22Rv1 (cell line): ENCODE data around the gene HAPLN3.
A peak's percentile ranks its signal among the peaks of the same experiment; 100 is the strongest.

ENCODE experiments used
- H3K27ac ChIP-seq: fragments of 450-650 bp; 2 replicates; pipeline ENCODE4 v1.5.1; 2017
- CTCF ChIP-seq: fragments of 450-650 bp; IDR thresholded peaks from 2 replicates; pipeline ENCODE4 v1.5.1; 2017; ENCODE audit warnings: mild to moderate bottlenecking
- ZFX ChIP-seq: fragments of 450-650 bp; IDR thresholded peaks from 2 replicates; pipeline ENCODE4 v1.6.1; 2017; ENCODE audit warnings: antibody characterized with exemption, borderline replicate concordance

Gene HAPLN3

GRCh38 chr15:88897456-88898194, 2.3 kb upstream of the HAPLN3 start:
- TF ChIP-seq ZFX (no peak), CTCF (peak; percentile 68)

GRCh38 chr15:88897142-88897455, 1.8 kb upstream of the HAPLN3 start:
- TF ChIP-seq CTCF (no peak), ZFX (no peak)
- H3K27ac ChIP-seq: no peak overlapping the region

More at GRCh38 chr15:88897456-88898194, 2.3 kb upstream of the HAPLN3 start:
- no peak overlapping the region for H3K27ac ChIP-seq

- H3K27ac ChIP-seq: no peak overlapping the region
- TF ChIP-seq CTCF (no peak), ZFX (no peak)
Observed at GRCh38 chr15:88896333-88897033, 1.1 kb upstream of the HAPLN3 start.

GRCh38 chr15:88894348-88894818, 961 bp downstream of the HAPLN3 start:
- peak; percentile 93 for TF ChIP-seq CTCF
- no peak for TF ChIP-seq ZFX

GRCh38 chr15:88891540-88892254, 3.6 kb downstream of the HAPLN3 start:
- H3K27ac ChIP-seq: no peak overlapping the region
- no peak for TF ChIP-seq ZFX
- no peak for TF ChIP-seq CTCF

More at GRCh38 chr15:88894348-88894818, 961 bp downstream of the HAPLN3 start:
- H3K27ac ChIP-seq: no peak overlapping the region

- H3K27ac ChIP-seq: no peak overlapping the region
- TF ChIP-seq CTCF (no peak), ZFX (no peak)
Observed at GRCh38 chr15:88890495-88890894, 4.8 kb downstream of the HAPLN3 start.

GRCh38 chr15:88888719-88889118, 6.6 kb downstream of the HAPLN3 start:
- H3K27ac ChIP-seq: no peak overlapping the region
- no peak for TF ChIP-seq ZFX
- TF ChIP-seq CTCF: no peak
